Brain pericyte (primary cell): ENCODE data around the gene SGK2.
"Not testable (repeated sequence)": the region's sequence is repeated elsewhere in the genome, so short reads cannot be mapped to it uniquely, and the experiment has no call there.

Experiments
- DNase-seq: peaks from one replicate; pipeline ENCODE4 v3.0.0-alpha.2; 2012; ENCODE audit warnings: low read depth, low spot score

SGK2 gene

DNA sequence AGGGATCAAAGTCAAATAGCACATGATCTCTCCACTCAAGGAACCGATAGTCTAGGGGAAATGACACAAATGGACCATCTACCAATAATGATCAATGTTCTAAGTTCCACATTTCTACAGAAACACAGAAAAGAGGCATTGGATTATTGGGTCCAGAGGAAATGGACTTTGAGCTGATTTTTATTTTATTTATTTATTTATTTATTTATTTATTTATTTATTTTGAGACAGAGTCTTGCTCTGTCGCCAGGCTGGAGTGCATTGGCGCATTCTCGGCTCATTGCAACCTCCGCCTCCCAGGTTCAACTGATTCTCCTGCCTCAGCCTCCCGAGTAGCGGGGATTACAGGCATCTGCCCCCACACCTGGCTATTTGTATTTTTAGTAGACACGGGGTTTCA is 43.1 kb downstream of the SGK2 start:
- not testable (repeated sequence) for DNase-seq

DNA sequence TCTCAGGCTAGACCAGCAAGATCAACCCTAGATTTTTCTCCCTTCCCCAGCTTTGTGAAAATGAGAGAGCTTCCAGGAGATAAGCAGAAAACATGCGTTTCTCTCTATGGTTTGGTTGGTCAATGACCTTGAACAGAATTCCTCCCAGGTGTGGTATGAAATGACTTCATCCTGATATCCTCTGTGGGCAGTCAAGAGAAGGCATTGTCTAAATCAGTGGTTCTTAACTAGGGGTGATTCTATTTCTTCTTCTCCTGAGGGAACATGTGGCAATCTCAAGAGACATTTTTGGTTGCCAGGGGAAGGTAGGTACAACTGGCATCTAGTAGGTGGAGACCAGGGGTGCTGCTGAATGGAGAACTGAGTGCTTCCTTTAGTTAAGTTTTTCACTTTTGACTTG is 44.3 kb downstream of the SGK2 start:
- no peak for DNase-seq

DNA sequence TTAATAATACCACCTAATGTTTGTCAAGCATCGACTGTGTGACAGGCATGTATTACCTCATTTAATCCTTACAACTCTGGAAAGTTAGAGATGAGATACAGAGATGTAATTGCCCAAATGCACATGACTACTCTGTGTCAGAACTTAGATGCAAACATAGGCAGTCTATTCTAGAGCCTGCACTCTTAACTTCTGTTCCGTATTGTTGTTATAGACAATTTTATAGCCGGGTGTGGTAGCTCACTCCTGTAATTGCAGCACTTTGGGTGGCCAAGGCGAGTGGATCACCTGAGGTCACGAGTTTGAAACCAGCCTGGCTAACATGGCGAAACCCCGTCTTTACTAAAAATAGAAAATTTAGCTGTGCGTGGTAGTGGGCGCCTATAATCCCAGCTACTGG is 46.9 kb downstream of the SGK2 start:
- DNase-seq, result no peak

DNA sequence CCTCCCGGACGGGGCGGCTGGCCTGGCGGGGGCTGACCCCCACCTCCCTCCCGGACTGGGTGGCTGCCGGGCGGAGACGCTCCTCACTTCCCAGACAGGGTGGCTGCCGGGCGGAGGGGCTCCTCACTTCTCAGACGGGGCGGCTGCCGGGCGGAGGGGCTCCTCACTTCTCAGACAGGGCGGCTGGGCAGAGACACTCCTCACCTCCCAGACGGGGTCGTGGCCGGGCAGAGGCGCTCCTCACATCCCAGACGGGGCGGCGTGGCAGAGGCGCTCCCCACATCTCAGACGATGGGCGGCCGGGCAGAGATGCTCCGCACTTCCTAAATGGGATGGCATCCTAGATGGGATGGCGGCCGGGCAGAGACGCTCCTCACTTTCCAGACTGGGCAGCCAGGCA is 48.5 kb downstream of the SGK2 start:
- not testable (repeated sequence) for DNase-seq

DNA sequence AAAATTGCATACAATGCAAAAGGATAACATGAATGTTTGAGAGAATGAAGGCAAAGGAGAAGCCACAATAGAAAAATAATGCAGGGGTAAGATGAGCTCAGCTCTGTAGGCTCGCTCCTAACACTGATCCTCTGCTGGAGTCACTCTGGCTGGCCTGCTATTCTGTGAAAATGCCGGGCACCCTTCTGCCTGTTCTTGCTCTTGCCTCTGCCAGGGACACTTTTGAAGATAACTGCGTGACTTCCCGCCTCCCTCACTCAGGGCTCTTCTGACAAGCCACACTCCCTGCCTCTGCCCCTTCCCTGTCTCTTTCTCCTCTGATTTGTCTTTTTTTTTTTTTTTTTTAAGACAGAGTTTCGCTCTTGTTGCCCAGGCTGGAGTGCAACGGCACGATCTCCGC is 72.8 kb downstream of the SGK2 start:
- DNase-seq, result no peak
